Right lobe of liver (tissue), 6 donors: ENCODE results near the gene AMN1. TPM values are rescaled to one million over a fixed set of nuclear protein-coding genes. Genes with fewer than 3 reads are reported as not detected.

Experiments used
- ATAC-seq, 4 donors: fragments of 200-7000 bp; cut with Tn5 transposase; one replicate each; pipeline ENCODE4 v1.9.1; 2020; ENCODE audit warnings: mild to moderate bottlenecking in 4 of 4, moderate library complexity in 4 of 4
- DNase-seq, 3 donors: peaks; one replicate each; pipeline ENCODE4 v3.0.0-alpha.2; 2020
- H3K27ac ChIP-seq, 3 donors: fragments of 200-600 bp; one replicate each; pipeline ENCODE4 v1.8.0; 2022
- H3K27me3 ChIP-seq, 2 donors: fragments of 200-600 bp; one replicate each; pipeline ENCODE4 v1.8.0; 2022
- H3K36me3 ChIP-seq, 4 donors: fragments of 200-600 bp; sonication (generic) in 1 of 4; one replicate each; pipeline versions ENCODE4 v1.5.1 to v1.8.0; 2017 to 2022; ENCODE audit warnings: control low read depth in 1 of 4
- H3K4me1 ChIP-seq, 4 donors: fragments of 200-600 bp; sonication (generic) in 1 of 4; one replicate each; pipeline versions ENCODE4 v1.5.1 to v1.8.0; 2017 to 2022; ENCODE audit warnings: control low read depth in 1 of 4
- H3K4me3 ChIP-seq, 3 donors: fragments of 200-600 bp; one replicate each; pipeline ENCODE4 v1.8.0; 2022
- H3K9me3 ChIP-seq, 4 donors: fragments of 200-600 bp; sonication (generic) in 1 of 4; one replicate each; pipeline versions ENCODE4 v1.5.1 to v1.8.0; 2017 to 2022; ENCODE audit warnings: control low read depth in 1 of 4
- CTCF ChIP-seq, 4 donors: fragments of 200-600 bp in 3 of 4; fragments of 450-650 bp in 1 of 4; IDR thresholded peaks; one replicate each; pipeline versions ENCODE4 v1.5.1 to v1.8.0; 2016 to 2022; ENCODE audit warnings: antibody characterized with exemption in 4 of 4, mild to moderate bottlenecking in 2 of 4
- POLR2A ChIP-seq: fragments of 450-650 bp; IDR thresholded peaks from one replicate; pipeline ENCODE4 v1.6.1; 2017; ENCODE audit warnings: antibody characterized with exemption, mild to moderate bottlenecking
- WGBS: methylation state at CpG from one replicate; pipeline ENCODE4 v1.1.6; 2018; ENCODE audit warnings: low coverage, low lambda C conversion rate; ENCODE audit not compliant: insufficient coverage; ENCODE audit errors: missing lambda C conversion rate; 5-methylcytosine and 5-hydroxymethylcytosine counted together
- intact Hi-C, 2 donors: fragments of 100-400 bp; cut with DNase I; formaldehyde crosslinking; loops; one replicate each; pipeline versions ENCODE4 v1.11.2 to v1.14.1; 2022
- small RNA-seq, 2 experiments: library from RNA; depleted of rRNA; stranded (forward); fragments of <200 nt; gene quantifications; one replicate each; pipeline ENCODE3, GENCODE V24; 2016
- total RNA-seq, 6 experiments: library from RNA; depleted of rRNA in 2 of 6; stranded (reverse); fragments of >200 nt in 2 of 6; fragmentation: NEBNext Ultra II Directional in 3 of 6; extraction: Animal tissue kit (Norgen Biotek cat#: 25700) in 3 of 6; gene quantifications; one replicate each; pipeline versions ENCODE4 v1.1.0 to v1.2.4, GENCODE V29; 2016 to 2023
- donor health status: DM: no; HTN: yes; CAD: no.
- donor health status: DM: no; HTN: no; CAD: no.
- donor health status: DM: no; HTN: no; CAD: no.
- donor health status: DM: no; HTN: yes; CAD: no.
- donor health status: DM: no; HTN: yes; CAD: no.

AMN1 gene
- total RNA-seq, 6 experiments from 2014 or later = 1.2 to 7.3 (median 2.8) TPM

GRCh38 chr12:31626270-31626995 lies 102.4 kb downstream of the AMN1 start:
- H3K36me3 ChIP-seq = no peaks in the 10 kb centered on the region
- H3K4me1 ChIP-seq = no peaks in the 10 kb centered on the region
- no peaks in the 10 kb centered on the region for H3K27me3 ChIP-seq
- ATAC-seq (no peak), DNase-seq (no peak)
- WGBS = 75% methylated on average over 7 of the region's 7 CpGs
- intact Hi-C loops = no loop called here
- no peak overlapping the region for H3K4me3 ChIP-seq
- TF ChIP-seq CTCF (IDR thresholded peaks at IDR 0.05) (no peak), POLR2A (no peak)
- H3K9me3 ChIP-seq = no peaks in the 10 kb centered on the region
- no peak overlapping the region for H3K27ac ChIP-seq

- ATAC-seq (no peak), DNase-seq (no peak)
- 85% methylated on average over 4 of the region's 4 CpGs for WGBS
- Histone ChIP-seq H3K27me3 (no peaks in the 10 kb centered on the region), H3K36me3 (no peaks in the 10 kb centered on the region), H3K4me3 (no peak overlapping the region), H3K27ac (no peak overlapping the region), H3K9me3 (no peaks in the 10 kb centered on the region), H3K4me1 (no peaks in the 10 kb centered on the region)
- intact Hi-C loops = no loop called here
- no peak for TF ChIP-seq POLR2A
- TF ChIP-seq CTCF (IDR thresholded peaks at IDR 0.05) = no peak
Observed at GRCh38 chr12:31622038-31622437, 106.8 kb downstream of the AMN1 start.

Small RNA genes within 50 kb of the gene (small RNA-seq; reads per million reads assigned to genes)
- 0 reads per million in 2 experiments for gene AC023157.2

Other genes starting within 250 kb of the AMN1 start
- 10 to 100 TPM; 12.6 to 18.4 (median 16.6) TPM for gene DENND5B, start 137.9 kb downstream of the AMN1 start, total RNA-seq
- gene ETFBKMT, start 69.3 kb downstream of the AMN1 start, total RNA-seq = 1 to 10 TPM; 1.5 to 6.9 (median 4.1) TPM
- gene RESF1, start 230.4 kb upstream of the AMN1 start, total RNA-seq = 10 to 100 TPM; 24.0 to 62.5 (median 42.8) TPM